HG03196 (cell line): ENCODE results near the gene MRPS34.

Experiments
- ATAC-seq: cut with Tn5 transposase; IDR thresholded peaks from one replicate; pipeline ENCODE4 v1.9.1; 2021; ENCODE audit not compliant: unreplicated experiment

Gene MRPS34

DNA sequence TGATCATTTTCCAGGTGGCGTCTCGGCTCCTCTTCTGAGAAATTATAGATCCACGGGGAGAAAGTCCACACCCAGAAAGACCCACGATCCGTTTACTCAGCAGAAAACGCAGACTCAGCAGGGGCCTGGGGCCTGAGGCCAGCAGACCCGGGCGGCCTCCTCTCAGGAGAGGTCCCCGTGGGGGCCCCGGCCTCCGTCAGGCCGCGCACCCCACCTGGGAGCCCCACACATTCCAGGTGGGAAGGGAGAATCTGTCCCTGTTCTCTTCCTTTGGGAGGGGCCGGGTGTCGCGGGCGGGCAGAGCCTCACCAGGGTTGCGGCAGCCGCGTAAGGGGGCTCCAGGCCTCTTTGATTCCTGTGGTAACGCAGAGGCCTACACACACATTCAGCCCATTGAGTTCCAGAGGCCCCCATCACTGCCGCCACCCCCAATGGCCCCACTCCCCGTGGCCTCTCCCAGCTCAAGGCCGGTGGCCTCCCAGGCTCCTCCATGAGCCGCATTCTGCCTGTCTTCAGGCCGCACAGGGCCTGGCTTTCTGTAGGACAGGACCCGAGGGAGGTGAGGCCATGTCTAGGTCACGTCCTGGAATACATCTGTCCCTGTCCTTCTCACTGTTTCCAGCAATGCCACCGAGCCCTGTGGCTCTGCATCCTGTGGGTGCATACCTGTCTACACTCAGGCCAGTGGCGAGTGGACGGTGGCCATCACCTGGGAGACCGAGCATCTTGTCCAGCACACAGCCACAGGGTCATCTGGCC lies 22.2 kb upstream of the MRPS34 start:
- ATAC-seq = no peak

GRCh38 chr16:1794221-1794871 lies 21.4 kb upstream of the MRPS34 start:
- no peak for ATAC-seq

DNA sequence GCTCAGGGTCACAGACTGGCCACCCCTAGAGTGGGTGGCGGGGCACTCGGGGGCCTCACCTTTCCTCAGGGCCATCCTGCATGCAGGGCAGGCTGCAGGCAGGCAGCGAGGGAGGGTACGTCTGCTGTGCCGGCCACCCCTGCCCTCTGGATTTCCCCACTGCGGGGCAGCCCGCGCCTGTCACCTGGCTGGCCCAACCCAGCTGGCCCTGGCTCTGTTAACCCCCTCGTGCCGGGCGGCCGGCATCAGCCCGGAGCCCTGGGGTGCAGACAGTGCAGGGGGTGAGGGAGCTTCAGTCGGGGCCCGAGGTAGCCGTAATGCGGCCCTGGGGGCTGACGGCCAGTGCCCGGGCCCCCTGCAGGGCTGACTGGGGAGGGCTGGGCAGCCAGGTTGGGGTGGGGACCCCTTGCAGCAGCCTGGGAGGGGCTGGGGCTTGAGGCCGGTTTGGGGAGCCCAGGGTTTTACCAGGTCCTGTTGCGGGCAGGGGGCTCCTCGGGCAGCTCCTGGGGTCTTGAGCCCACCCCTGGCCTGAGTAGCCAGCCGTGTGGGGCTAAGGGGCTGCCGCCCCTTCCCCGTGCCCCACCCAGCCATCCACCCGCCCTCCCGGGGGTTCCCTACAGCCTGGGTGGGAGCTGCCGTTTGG lies 20.8 kb upstream of the MRPS34 start, which contains the start of gene IGFALS:
Gene IGFALS, minus strand, starts transcription at position 128 of the 643 bp plus-strand sequence. Its CDS starts 53 bp downstream, at position 75.
- ATAC-seq = no peak

DNA sequence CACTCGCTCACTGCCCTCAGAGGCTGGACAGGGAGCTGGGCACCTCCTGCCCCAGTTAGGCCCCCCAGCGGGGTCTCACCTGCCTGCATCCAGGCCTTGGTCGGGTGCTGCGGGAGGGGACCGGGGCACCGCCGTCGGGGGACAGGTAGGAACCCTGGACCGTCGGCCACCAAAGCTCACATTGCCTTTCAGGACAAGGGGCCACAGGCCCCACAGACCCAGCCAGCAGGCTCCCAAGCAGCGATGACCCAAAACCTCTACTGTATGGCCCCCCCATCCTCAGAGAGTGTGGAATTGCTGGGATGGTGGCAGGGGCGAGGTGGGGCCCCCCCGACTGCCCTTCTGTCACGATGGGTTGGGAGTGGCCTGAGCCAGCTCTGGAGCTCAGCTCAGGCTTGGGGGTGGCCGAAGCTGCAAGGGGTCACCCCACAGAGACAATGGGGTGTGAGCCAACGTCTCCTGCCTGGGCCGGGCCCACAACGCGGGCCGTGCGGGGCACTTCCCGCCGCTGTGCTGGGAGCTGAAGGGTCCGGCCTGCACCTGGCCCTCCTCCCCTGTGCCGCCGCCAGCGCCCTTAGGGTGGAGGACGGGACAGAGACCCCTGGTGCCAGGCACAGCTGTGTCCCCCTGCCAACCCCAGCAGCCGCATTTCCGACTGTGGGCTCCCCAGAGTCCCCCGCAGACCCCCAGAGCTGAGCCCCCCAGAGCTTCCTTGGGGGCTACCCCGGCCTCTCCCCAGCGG lies 20.1 kb upstream of the MRPS34 start:
- ATAC-seq = no peak

DNA sequence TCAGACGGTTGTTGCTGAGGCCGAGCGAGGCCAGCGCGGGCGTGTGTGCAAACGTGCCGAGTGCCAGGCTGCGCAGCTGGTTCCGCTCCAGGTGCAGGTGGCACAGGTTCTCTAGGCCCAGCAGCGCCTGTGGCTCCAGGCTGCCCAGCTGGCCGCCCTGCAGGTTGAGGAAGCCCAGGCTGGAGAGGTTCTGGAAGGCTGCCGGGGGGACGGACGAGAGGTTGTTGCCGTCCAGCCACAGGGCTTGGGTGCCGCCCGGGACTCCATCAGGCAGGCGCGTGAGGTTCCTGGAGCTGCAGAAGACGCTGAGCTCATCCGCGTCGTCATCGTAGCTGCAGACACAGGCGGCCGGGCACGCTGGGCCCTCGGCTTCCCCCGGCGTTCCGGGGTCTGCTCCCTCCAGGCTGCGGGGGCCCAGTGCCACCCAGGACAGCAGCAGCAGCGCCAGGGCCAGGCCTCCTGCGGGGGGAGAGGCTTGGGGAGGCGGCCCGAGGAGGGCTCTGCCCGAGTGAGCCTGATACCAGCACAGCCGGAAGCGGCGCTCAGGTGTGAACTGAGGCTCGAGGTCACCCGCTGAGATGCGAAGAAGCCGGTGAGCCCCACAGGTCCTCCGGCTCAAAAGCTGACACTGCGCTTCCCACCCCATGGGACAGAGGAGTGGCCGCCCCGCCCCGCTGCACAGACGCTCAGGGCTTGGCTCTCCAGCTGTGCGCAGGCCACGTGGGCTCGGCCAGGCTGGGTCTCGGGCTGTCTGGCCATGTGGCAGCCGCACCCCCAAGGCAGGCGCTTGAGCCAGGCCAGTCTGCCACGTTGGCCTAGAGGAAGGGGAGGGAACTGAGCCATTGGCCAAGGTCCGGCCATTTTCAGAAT lies 19.2 kb upstream of the MRPS34 start:
- no peak for ATAC-seq

DNA sequence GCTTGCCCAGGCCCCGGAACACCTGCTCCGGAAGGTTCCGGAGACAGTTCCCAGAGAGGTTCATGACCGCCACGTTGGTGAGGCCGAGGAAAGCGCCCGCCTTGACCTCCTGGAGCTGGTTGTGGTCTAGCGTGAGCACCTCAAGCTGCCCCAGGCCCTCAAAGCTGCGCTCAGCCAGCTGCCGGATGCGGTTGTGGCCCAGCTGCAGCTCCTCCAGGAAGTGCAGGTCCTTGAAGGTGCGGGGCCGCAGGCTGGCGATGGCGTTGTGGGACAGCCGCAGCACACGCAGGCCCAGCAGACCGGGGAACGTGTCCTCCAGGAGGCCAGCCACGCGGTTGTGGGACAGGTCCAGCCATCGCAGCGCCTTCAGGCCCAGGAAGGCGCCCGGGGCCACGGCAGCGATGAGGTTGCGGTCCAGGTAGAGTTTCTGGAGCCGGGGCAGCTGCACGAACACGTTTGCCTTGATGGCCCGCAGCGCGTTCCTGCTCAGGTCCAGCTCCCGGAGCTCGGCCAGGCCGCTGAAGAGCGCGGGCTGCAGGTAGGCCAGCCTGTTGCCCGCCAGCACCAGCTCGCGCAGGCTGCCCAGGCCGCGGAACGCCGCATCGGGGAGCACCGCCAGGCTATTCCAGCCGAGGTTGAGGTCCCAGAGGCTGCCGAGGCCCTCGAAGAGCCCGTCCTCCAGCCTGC lies 18.5 kb upstream of the MRPS34 start:
- no peak for ATAC-seq

DNA sequence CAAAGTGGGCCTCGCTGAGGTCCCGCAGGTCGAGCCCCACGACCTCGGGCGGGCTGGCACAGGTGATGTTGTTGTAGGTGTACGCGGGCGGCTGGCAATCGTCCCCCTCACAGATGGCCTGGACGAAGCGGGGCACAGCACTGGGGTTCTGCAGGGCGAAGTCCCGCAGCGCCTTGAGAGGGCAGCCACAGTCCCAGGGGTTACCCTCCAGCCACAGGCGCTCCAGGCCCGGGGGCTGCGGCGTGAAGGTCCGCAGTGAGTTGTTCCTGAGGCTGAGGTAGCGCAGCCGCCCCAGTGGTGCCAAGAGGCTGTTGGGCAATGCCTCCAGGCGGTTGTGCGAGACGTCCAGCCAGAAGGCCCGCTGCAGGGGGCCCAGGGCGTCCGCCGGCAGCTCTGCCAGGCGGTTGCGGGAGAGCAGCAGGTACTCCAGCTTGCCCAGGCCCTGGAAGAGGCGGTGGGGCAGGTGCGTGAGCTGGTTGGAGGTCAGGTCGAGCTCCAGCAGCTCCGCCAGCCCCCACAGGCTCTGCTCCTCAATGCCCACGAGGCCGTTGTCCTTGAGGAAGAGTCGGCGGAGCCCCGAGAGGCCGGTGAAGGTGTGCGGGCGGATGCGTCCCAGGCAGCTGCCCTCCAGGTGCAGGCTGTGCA lies 17.8 kb upstream of the MRPS34 start:
- ATAC-seq = no peak

DNA sequence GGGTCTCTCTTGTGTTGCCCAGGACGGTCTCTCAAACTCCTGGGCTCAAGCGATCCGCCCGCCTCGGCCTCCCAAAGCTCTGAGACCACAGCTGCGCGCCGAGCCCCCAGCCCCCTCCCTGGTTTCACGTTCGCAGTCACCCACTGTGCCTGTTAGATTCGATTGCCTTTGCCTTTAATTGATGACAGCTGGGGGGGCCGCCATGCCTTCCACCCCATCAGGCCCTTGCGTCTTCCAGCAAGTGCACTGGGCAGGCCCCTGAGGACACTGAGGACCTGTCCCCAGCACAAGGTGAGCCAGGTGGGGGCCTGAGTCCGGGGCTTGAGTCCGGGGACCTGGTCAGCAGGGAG lies 17.3 kb upstream of the MRPS34 start:
- ATAC-seq = no peak

- ATAC-seq = no peak
Measured at GRCh38 chr16:1789643-1790045, 16.7 kb upstream of the MRPS34 start.

DNA sequence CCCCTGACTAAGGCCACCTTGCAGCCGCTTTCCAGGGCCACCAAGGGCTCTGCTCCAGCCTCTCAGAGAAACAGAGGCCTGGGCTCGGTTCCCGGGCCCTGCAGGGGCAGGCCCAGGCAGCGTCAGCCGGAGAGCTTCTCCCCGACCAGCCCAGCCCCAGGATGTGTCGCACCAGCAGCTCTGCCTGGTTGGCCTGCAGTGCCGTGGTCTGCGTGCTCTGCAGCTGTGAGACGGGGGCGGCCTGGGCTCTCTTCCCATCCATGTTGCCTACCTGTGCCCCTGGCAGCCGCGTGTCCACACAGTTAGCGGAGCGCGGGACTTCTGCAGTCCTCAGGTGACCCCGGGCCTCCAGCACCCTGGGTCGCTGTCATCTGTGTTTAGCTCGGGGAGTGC lies 15.8 kb upstream of the MRPS34 start:
- no peak for ATAC-seq

DNA sequence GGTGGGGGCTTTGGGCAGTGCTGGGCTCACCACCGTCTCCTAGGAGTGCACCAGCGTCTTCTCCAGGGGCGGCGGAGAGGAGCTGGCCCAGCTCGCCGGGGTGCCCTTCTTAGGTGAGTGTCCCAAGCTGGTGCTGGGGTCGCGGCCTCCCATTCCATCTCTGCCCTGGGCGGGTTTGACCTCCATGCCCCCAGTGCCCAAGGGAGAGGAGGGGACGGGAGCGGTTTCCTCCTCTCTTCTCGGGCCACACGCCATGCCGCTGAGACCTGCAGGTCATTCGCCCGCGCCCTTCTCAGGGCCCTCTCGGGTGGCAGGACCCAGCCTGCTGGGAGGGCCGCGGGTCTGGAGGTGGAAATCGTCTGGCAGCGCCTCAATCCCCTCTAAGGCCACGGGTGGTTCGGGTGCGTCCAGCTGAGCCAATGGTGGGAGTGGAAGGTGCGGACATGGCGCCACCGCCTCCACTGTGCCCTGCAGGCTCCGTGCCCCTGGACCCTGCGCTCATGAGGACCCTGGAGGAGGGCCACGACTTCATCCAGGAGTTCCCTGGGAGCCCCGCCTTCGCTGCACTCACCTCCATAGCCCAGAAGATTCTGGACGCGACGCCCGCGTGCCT lies 15.3 kb upstream of the MRPS34 start:
- no peak for ATAC-seq

DNA sequence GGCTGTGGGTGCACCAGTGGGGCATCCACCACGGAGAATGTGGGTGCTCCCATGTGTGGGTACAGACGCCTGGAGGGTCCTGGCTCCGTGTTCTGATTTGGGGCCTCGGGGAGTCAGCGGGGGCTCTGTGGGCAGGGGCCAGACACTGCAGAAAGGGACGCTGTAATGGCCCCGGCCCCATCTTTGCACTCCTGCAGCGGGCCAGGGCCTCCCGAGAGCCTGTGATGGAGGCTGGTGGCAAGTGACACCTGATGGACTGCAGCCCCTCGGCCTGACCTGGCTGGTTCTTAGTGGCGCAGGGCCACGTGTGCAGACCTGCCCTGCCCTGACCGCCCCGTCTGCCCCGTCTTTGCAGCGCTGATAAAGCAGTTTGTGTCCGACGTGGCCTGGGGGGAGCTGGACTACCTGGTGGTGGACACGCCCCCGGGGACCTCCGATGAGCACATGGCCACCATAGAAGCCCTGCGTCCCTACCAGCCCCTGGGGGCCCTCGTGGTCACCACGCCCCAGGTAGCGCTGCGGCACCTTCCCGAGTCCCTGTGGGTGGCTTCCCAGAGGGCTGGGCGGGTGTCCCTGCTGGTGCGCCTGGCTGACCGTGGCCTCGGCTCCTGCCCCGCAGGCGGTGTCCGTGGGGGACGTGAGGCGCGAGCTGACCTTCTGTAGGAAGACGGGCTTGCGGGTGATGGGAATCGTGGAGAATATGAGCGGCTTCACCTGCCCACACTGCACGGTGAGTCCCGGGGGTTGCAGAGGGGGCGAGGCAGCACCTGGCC lies 14.6 kb upstream of the MRPS34 start:
- ATAC-seq = no peak

- no peak for ATAC-seq
Measured at GRCh38 chr16:1787056-1787321, 14.1 kb upstream of the MRPS34 start.

GRCh38 chr16:1786242-1787055 lies 13.5 kb upstream of the MRPS34 start:
- no peak for ATAC-seq

DNA sequence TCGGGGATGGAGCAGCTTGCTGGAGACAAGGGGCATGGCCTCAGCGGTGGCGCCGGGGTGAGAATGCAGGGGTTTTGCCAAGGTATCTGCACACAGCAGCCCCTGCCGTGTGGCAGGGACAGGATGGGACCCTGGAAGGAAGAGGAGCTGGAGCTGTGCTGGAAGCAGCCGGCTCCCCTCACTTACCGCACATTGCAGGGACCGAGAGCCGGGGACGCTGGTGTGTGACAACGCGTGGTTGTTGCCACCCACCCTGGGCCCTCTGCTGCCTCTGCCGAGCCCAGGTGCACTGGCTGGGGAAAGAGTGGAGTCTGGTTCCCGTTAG lies 12.9 kb upstream of the MRPS34 start:
- no peak for ATAC-seq

GRCh38 chr16:1784977-1785845 lies 12.3 kb upstream of the MRPS34 start:
- no peak for ATAC-seq
